Stimulated activated effector memory CD8-positive, alpha-beta T cell treated with anti-CD3 and anti-CD28 coated beads, Interleukin-12 subunit alpha, Interleukin-12 subunit beta, amount 100 ng/mL, for 72 hours (primary cell): ENCODE results near the gene ZNF763.
"Not testable (repeated sequence)": the region's sequence is repeated elsewhere in the genome, so short reads cannot be mapped to it uniquely, and the experiment has no call there.

Source experiments
- ATAC-seq: fragments of 150-1000 bp; cut with Tn5 transposase; 2 replicates; pipeline ENCODE4 v1.10.0; 2021
- DNase-seq, 2 donors: peaks; one replicate each; pipeline ENCODE4 v3.0.0; 2021 to 2022; ENCODE audit warnings: low spot score in 2 of 2
- H3K27ac Mint-ChIP-seq: one replicate; pipeline ENCODE4 v1.8.0; 2022; ENCODE audit warnings: mild to moderate bottlenecking, mixed read lengths
- H3K36me3 Mint-ChIP-seq: one replicate; pipeline ENCODE4 v1.8.0; 2022; ENCODE audit warnings: mild to moderate bottlenecking, mixed read lengths
- H3K4me1 Mint-ChIP-seq: one replicate; pipeline ENCODE4 v1.8.0; 2022; ENCODE audit warnings: mixed read lengths
- H3K4me3 Mint-ChIP-seq: one replicate; pipeline ENCODE4 v1.8.0; 2022; ENCODE audit warnings: mild to moderate bottlenecking, mixed read lengths
- H3K9me3 Mint-ChIP-seq: one replicate; pipeline ENCODE4 v1.8.0; 2022; ENCODE audit warnings: mixed read lengths

The ZNF763 gene

GRCh38 chr19:11991921-11992320 lies 27.1 kb downstream of the ZNF763 start:
- Mint-ChIP-seq H3K4me1 (peaks cover 30% of the 10 kb centered on the region), H3K36me3 (peaks cover 29% of the 10 kb centered on the region)
- not testable (repeated sequence) for H3K9me3 Mint-ChIP-seq, ATAC-seq, H3K27ac Mint-ChIP-seq, H3K4me3 Mint-ChIP-seq, DNase-seq

GRCh38 chr19:11995174-11995573 lies 30.3 kb downstream of the ZNF763 start:
- no peak overlapping the region for H3K4me3 Mint-ChIP-seq
- peaks cover 32% of the 10 kb centered on the region for H3K4me1 Mint-ChIP-seq
- no peak for DNase-seq
- H3K9me3 Mint-ChIP-seq: no peaks in the 10 kb centered on the region
- H3K27ac Mint-ChIP-seq: no peak overlapping the region
- no peak for ATAC-seq
- peaks cover 8% of the 10 kb centered on the region for H3K36me3 Mint-ChIP-seq

- DNase-seq: no peak
- peak; percentile 91 for ATAC-seq
- Mint-ChIP-seq H3K27ac (peak overlapping the region; percentile 32), H3K4me1 (peaks cover 26% of the 10 kb centered on the region), H3K9me3 (no peaks in the 10 kb centered on the region), H3K4me3 (no peak overlapping the region), H3K36me3 (peaks cover 33% of the 10 kb centered on the region)
These were observed 35.5 kb downstream of the ZNF763 start for GRCh38 chr19:12000152-12000981.

- H3K36me3 Mint-ChIP-seq: peaks cover 15% of the 10 kb centered on the region
- no peak for DNase-seq
- H3K27ac Mint-ChIP-seq: no peak overlapping the region
- H3K4me3 Mint-ChIP-seq: no peak overlapping the region
- peaks cover 25% of the 10 kb centered on the region for H3K9me3 Mint-ChIP-seq
- ATAC-seq: no peak
- no peaks in the 10 kb centered on the region for H3K4me1 Mint-ChIP-seq
These were observed 50.3 kb downstream of the ZNF763 start for GRCh38 chr19:12015015-12015752.

- peaks cover 15% of the 10 kb centered on the region for H3K36me3 Mint-ChIP-seq
- no peak overlapping the region for H3K4me3 Mint-ChIP-seq
- peaks cover 28% of the 10 kb centered on the region for H3K9me3 Mint-ChIP-seq
- H3K4me1 Mint-ChIP-seq: no peaks in the 10 kb centered on the region
- DNase-seq: no peak
- H3K27ac Mint-ChIP-seq: no peak overlapping the region
- no peak for ATAC-seq
These were observed 50.9 kb downstream of the ZNF763 start for GRCh38 chr19:12015753-12016116.
